ENCODE data around the gene PDE6C. TPM values are rescaled to one million over a fixed set of nuclear protein-coding genes. Genes with fewer than 3 reads are reported as not detected.

PDE6C gene
- total and polyA plus RNA-seq, 2 donors from 2014 or later, result not detected

DNA sequence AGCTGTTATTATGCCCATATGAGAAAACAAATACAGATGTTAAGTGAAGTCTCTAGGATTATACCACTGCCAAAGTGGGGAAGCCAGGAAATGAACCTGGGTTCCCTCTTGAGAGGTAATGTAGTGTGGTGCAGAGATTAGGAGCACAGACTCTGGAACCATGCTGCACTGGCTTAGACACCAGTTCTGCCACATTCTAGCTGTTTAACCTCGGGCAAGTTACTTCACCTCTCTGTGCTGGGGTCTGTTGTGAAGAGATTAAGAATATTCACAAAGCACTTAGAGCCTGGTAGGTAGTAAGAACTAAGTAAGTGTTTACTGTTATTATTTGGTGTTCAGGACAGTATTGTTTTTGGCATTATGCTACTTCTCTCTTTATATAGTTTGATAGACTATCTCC lies 41.9 kb downstream of the PDE6C start:
- Histone ChIP-seq H3K4me1 (ENCODE audit: control insufficient read depth in 2 of 3, insufficient read depth in 2 of 3, low read depth in 1 of 3, low read length in 3 of 3) (no peaks in the 10 kb centered on the region), H3K4me3 (ENCODE audit: low read length in 3 of 3) (no peak overlapping the region), H3K9me3 (ENCODE audit: control insufficient read depth in 2 of 3, insufficient read depth in 1 of 3, low read length in 3 of 3) (no peaks in the 10 kb centered on the region), H3K27me3 (ENCODE audit: control insufficient read depth, insufficient read depth, low read length) (no peaks in the 10 kb centered on the region), H3K36me3 (ENCODE audit: control insufficient read depth in 2 of 3, insufficient read depth in 3 of 3, low read length in 3 of 3) (no peaks in the 10 kb centered on the region), H3K27ac (ENCODE audit: low read depth in 2 of 2, low read length in 2 of 2) (no peak overlapping the region), H3K9ac (ENCODE audit: low read length in 3 of 3) (no peak overlapping the region)
- no peak for FAIRE-seq
- intact Hi-C loops (cut with DNase I), result no loop called here
- DNase-seq, result no peak
- TF ChIP-seq, protein P1, sequence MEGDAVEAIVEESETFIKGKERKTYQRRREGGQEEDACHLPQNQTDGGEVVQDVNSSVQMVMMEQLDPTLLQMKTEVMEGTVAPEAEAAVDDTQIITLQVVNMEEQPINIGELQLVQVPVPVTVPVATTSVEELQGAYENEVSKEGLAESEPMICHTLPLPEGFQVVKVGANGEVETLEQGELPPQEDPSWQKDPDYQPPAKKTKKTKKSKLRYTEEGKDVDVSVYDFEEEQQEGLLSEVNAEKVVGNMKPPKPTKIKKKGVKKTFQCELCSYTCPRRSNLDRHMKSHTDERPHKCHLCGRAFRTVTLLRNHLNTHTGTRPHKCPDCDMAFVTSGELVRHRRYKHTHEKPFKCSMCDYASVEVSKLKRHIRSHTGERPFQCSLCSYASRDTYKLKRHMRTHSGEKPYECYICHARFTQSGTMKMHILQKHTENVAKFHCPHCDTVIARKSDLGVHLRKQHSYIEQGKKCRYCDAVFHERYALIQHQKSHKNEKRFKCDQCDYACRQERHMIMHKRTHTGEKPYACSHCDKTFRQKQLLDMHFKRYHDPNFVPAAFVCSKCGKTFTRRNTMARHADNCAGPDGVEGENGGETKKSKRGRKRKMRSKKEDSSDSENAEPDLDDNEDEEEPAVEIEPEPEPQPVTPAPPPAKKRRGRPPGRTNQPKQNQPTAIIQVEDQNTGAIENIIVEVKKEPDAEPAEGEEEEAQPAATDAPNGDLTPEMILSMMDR (IDR thresholded peaks at IDR 0.05; ENCODE audit: borderline replicate concordance, extremely low read depth, insufficient read depth), result no peak

DNA sequence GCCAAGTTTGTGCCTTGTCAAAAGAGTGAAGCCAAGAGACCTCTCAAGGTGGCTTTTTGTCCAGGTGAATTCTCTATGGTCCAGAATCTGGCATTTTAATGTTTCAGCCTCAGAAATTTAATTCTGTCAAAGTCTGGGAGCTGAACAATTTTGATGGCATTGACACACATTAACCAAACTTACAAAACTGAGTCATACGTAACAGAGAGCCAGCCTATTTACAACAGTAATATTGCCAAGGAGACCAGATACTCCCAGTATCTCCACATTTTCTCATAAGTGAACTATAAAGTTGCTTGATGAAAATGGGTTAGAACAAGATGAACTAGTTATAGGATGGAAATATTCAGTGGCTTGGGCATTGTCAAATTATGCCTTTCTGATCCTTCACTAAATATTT lies 43.8 kb downstream of the PDE6C start:
- no peaks in the 10 kb centered on the region for H3K36me3 ChIP-seq (ENCODE audit: control insufficient read depth in 2 of 3, insufficient read depth in 3 of 3, low read length in 3 of 3)
- FAIRE-seq (no peak), DNase-seq (no peak)
- H3K27me3 ChIP-seq (ENCODE audit: control insufficient read depth, insufficient read depth, low read length), result no peaks in the 10 kb centered on the region
- no peak overlapping the region for H3K27ac ChIP-seq (ENCODE audit: low read depth in 2 of 2, low read length in 2 of 2)
- no peak overlapping the region for H3K4me3 ChIP-seq (ENCODE audit: low read length in 3 of 3)
- H3K9ac ChIP-seq (ENCODE audit: low read length in 3 of 3), result no peak overlapping the region
- H3K9me3 ChIP-seq (ENCODE audit: control insufficient read depth in 2 of 3, insufficient read depth in 1 of 3, low read length in 3 of 3), result no peaks in the 10 kb centered on the region
- H3K4me1 ChIP-seq (ENCODE audit: control insufficient read depth in 2 of 3, insufficient read depth in 2 of 3, low read depth in 1 of 3, low read length in 3 of 3), result no peaks in the 10 kb centered on the region
- intact Hi-C loops (cut with DNase I), result no loop called here
- TF ChIP-seq, protein P1 (IDR thresholded peaks at IDR 0.05; ENCODE audit: borderline replicate concordance, extremely low read depth, insufficient read depth), result no peak

DNA sequence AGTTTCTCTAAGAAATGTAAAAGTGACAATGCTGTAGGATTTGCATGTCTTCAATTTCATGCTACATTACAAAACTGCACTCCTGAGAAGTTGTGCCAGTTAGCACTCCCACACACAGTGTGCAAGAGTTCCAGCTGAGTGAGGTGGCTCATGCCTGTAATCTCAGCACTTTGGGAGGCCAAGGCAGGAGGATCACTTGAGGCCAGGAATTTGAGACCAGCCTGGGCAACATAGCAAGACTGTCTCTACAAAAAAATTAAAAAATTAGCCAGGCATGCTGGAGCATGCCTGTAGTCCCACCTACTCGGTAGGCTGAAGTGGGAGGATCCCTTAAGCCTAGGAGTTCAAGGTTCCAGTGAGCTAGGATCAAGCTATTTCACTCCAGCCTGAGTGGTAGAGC lies 45.4 kb downstream of the PDE6C start:
- intact Hi-C loops (cut with DNase I), result no loop called here
- H3K27me3 ChIP-seq (ENCODE audit: control insufficient read depth, insufficient read depth, low read length), result no peaks in the 10 kb centered on the region
- FAIRE-seq (no peak), DNase-seq (no peak)
- no peaks in the 10 kb centered on the region for H3K4me1 ChIP-seq (ENCODE audit: control insufficient read depth in 2 of 3, insufficient read depth in 2 of 3, low read depth in 1 of 3, low read length in 3 of 3)
- TF ChIP-seq, protein P1 (IDR thresholded peaks at IDR 0.05; ENCODE audit: borderline replicate concordance, extremely low read depth, insufficient read depth), result no peak
- H3K9ac ChIP-seq (ENCODE audit: low read length in 3 of 3), result no peak overlapping the region
- no peak overlapping the region for H3K4me3 ChIP-seq (ENCODE audit: low read length in 3 of 3)
- no peaks in the 10 kb centered on the region for H3K36me3 ChIP-seq (ENCODE audit: control insufficient read depth in 2 of 3, insufficient read depth in 3 of 3, low read length in 3 of 3)
- H3K9me3 ChIP-seq (ENCODE audit: control insufficient read depth in 2 of 3, insufficient read depth in 1 of 3, low read length in 3 of 3), result no peaks in the 10 kb centered on the region
- H3K27ac ChIP-seq (ENCODE audit: low read depth in 2 of 2, low read length in 2 of 2), result no peak overlapping the region

DNA sequence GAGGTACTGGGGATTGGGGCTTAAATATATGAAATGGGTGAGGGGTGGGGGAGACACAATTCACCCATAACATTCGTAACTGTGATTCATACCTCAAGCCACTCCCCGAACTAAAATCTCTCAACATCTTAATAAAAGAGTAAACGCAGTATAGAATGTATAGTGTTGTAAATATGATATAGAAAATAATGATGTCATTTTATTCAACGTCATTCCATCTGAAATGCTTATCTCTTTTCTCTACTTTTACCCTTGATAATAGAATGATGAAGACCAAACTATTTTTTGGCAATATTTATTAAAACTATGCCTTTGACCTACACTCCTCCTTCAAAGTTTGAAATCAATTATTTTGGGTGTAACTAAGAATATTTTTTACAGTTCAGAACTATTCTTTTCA lies 53.7 kb downstream of the PDE6C start:
- Histone ChIP-seq H3K36me3 (ENCODE audit: control insufficient read depth in 2 of 3, insufficient read depth in 3 of 3, low read length in 3 of 3) (peaks cover 2 to 12% (median 2%) of the 10 kb centered on the region in 3 donors), H3K9ac (ENCODE audit: low read length in 3 of 3) (no peak overlapping the region), H3K4me3 (ENCODE audit: low read length in 3 of 3) (no peak overlapping the region), H3K9me3 (ENCODE audit: control insufficient read depth in 2 of 3, insufficient read depth in 1 of 3, low read length in 3 of 3) (no peaks in the 10 kb centered on the region), H3K27ac (ENCODE audit: low read depth in 2 of 2, low read length in 2 of 2) (no peak overlapping the region), H3K4me1 (ENCODE audit: control insufficient read depth in 2 of 3, insufficient read depth in 2 of 3, low read depth in 1 of 3, low read length in 3 of 3) (no peaks in the 10 kb centered on the region), H3K27me3 (ENCODE audit: control insufficient read depth, insufficient read depth, low read length) (no peaks in the 10 kb centered on the region)
- FAIRE-seq, result no peak
- intact Hi-C loops (cut with DNase I), result no loop called here
- DNase-seq, result no peak
- TF ChIP-seq, protein P1 (IDR thresholded peaks at IDR 0.05; ENCODE audit: borderline replicate concordance, extremely low read depth, insufficient read depth), result no peak

All from kidney (tissue), 14 donors.